Measurements from ENCODE around the gene CD99L2.

GRCh38 chrX:150768580-150769190 lies 129.8 kb downstream of the CD99L2 start:
- no peak for TF ChIP-seq CTCF (IDR thresholded peaks at IDR 0.05; ENCODE audit: low read depth, low read length)
- no peak for TF ChIP-seq POLR2A (IDR thresholded peaks at IDR 0.05; ENCODE audit: extremely low read depth, insufficient read length)
- no peak for TF ChIP-seq MAX (IDR thresholded peaks at IDR 0.05; ENCODE audit: low read depth, low read length)
